Measurements from ENCODE around the gene SUCLA2.
"Not testable (repeated sequence)": the region's sequence is repeated elsewhere in the genome, so short reads cannot be mapped to it uniquely, and the experiment has no call there.

SUCLA2 gene

GRCh38 chr13:47991859-47992258, 9.2 kb downstream of the SUCLA2 start:
- no peak for DNase-seq (ENCODE audit: low read depth)

GRCh38 chr13:47990920-47991466, 10.1 kb downstream of the SUCLA2 start:
- no peak for DNase-seq (ENCODE audit: low read depth)

- DNase-seq (ENCODE audit: low read depth) = no peak
Measured at GRCh38 chr13:47990427-47990826, 10.6 kb downstream of the SUCLA2 start.

GRCh38 chr13:47983070-47983469, 18.0 kb downstream of the SUCLA2 start:
- no peak for DNase-seq (ENCODE audit: low read depth)

GRCh38 chr13:47976325-47976724, 24.7 kb downstream of the SUCLA2 start:
- DNase-seq (ENCODE audit: low read depth) = no peak

- DNase-seq (ENCODE audit: low read depth) = no peak
Measured at GRCh38 chr13:47964863-47965262, 36.2 kb downstream of the SUCLA2 start.

GRCh38 chr13:47962237-47962636, 38.8 kb downstream of the SUCLA2 start:
- no peak for DNase-seq (ENCODE audit: low read depth)

GRCh38 chr13:47959468-47960247, 41.4 kb downstream of the SUCLA2 start:
- DNase-seq (ENCODE audit: low read depth) = no peak

GRCh38 chr13:47957073-47957472, 44.0 kb downstream of the SUCLA2 start:
- DNase-seq (ENCODE audit: low read depth) = no peak

- DNase-seq (ENCODE audit: low read depth) = no peak
Measured at GRCh38 chr13:47955836-47956235, 45.2 kb downstream of the SUCLA2 start.

GRCh38 chr13:47949799-47950198, 51.3 kb downstream of the SUCLA2 start:
- DNase-seq (ENCODE audit: low read depth) = no peak

GRCh38 chr13:47945738-47946137, 55.3 kb downstream of the SUCLA2 start:
- DNase-seq (ENCODE audit: low read depth) = no peak

GRCh38 chr13:47945146-47945545, 55.9 kb downstream of the SUCLA2 start:
- not testable (repeated sequence) for DNase-seq (ENCODE audit: low read depth)

- DNase-seq (ENCODE audit: low read depth) = no peak
Measured at GRCh38 chr13:47934371-47934770, 66.7 kb downstream of the SUCLA2 start.

- DNase-seq (ENCODE audit: low read depth) = no peak
Measured at GRCh38 chr13:47932950-47933923, 67.8 kb downstream of the SUCLA2 start.

- no peak for DNase-seq (ENCODE audit: low read depth)
Measured at GRCh38 chr13:47930649-47931165, 70.4 kb downstream of the SUCLA2 start.

GRCh38 chr13:47929156-47929555, 71.9 kb downstream of the SUCLA2 start:
- no peak for DNase-seq (ENCODE audit: low read depth)

GRCh38 chr13:47917022-47917574, 84.0 kb downstream of the SUCLA2 start:
- DNase-seq (ENCODE audit: low read depth) = no peak

GRCh38 chr13:47908197-47908902, 92.7 kb downstream of the SUCLA2 start:
- DNase-seq (ENCODE audit: low read depth) = no peak

- DNase-seq (ENCODE audit: low read depth) = no peak
Measured at GRCh38 chr13:47904891-47905290, 96.2 kb downstream of the SUCLA2 start.

GRCh38 chr13:47904241-47904640, 96.8 kb downstream of the SUCLA2 start:
- no peak for DNase-seq (ENCODE audit: low read depth)

Measured in stimulated activated CD8-positive, alpha-beta memory T cell treated with anti-CD3 and anti-CD28 coated beads, Interleukin-15, amount 100 ng/mL, for 24 hours (primary cell).